ENCODE measurements around the gene CALR3. TPM values are rescaled to one million over a fixed set of nuclear protein-coding genes. Genes with fewer than 3 reads are reported as not detected.

Gene CALR3
- total RNA-seq, 1 donor from 2014 or later: not detected

GRCh38 chr19:16520986-16521624 lies 25.1 kb upstream of the CALR3 start:
- Histone ChIP-seq H3K36me3 (ENCODE audit: control insufficient read depth, insufficient read depth, low read length) (peaks cover 6% of the 10 kb centered on the region), H3K27me3 (ENCODE audit: control insufficient read depth, insufficient read depth, low read length) (no peaks in the 10 kb centered on the region), H3K4me3 (ENCODE audit: low read depth, low read length) (no peak overlapping the region)
- no peak for TF ChIP-seq CTCF (IDR thresholded peaks at IDR 0.05; ENCODE audit: insufficient read depth, low read length, poor library complexity, severe bottlenecking)
- no peak for DNase-seq (ENCODE audit: low read depth)

- Histone ChIP-seq H3K27me3 (ENCODE audit: control insufficient read depth, insufficient read depth, low read length) (no peaks in the 10 kb centered on the region), H3K4me3 (ENCODE audit: low read depth, low read length) (no peak overlapping the region), H3K36me3 (ENCODE audit: control insufficient read depth, insufficient read depth, low read length) (peaks cover 6% of the 10 kb centered on the region)
- TF ChIP-seq CTCF (IDR thresholded peaks at IDR 0.05; ENCODE audit: insufficient read depth, low read length, poor library complexity, severe bottlenecking): no peak
- no peak for DNase-seq (ENCODE audit: low read depth)
Measured at GRCh38 chr19:16520074-16520973, 24.4 kb upstream of the CALR3 start.

DNA sequence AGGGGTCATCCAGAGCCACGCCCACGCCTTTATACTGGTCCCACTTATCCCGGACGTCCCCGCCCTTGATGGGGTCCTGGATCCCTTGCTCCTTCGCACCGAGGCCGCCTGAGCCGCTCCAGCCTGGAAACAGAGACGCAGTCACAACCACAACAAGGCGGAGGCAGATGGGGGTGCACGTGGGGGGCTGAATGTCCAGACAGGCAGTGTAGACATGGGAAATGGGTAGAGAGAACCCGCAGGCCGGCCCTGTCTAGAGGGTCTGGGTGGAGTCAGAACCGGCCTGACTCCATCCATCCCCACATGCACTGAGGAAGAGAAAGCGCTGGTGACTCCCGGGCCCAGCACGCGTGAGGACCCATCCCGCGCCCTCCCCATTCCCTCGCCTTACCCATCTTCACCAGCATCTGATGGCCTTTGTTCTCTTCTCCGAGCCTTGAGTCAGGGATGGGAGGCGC lies 23.3 kb upstream of the CALR3 start:
- no peak for DNase-seq (ENCODE audit: low read depth)
- Histone ChIP-seq H3K36me3 (ENCODE audit: control insufficient read depth, insufficient read depth, low read length) (peaks cover 5% of the 10 kb centered on the region), H3K27me3 (ENCODE audit: control insufficient read depth, insufficient read depth, low read length) (no peaks in the 10 kb centered on the region), H3K4me3 (ENCODE audit: low read depth, low read length) (no peak overlapping the region)
- no peak for TF ChIP-seq CTCF (IDR thresholded peaks at IDR 0.05; ENCODE audit: insufficient read depth, low read length, poor library complexity, severe bottlenecking)

DNA sequence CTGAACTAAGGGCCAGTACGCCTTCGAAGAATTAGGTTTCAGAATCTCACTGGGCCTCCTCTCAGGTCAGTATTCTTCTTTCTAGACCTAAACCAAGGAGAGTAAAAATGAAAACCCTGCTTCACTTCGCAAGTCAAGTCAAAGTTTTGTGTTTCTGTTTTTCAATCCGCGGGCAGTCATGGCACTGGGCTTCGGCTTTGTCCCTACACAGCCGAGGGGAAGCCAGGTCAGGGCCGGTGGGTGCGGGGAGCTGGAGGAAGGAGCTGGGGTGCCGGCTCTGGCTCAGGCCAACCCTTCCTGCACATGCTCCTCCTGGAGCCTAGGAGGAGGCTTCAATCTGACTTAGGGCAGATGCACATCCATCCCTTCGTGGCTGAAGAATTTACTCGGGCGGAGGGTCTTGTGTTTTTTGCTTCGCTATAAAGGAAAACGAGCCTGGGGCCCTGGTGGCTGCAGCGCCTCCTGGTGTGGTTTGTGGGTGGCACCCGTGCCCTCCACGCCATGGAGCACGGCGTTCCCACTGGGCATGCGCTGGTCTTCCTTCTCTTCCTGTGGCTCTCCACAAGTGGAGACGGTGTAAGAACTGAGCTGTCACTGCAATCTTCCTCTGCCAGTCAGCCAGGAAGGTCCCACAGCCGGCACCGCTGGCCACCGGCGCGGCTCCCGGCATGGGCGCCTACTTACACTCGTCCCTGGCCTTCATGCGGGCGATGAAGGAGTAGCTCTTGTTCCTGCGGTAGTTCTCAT lies 22.7 kb upstream of the CALR3 start:
- Histone ChIP-seq H3K4me3 (ENCODE audit: low read depth, low read length) (no peak overlapping the region), H3K36me3 (ENCODE audit: control insufficient read depth, insufficient read depth, low read length) (peaks cover 5% of the 10 kb centered on the region), H3K27me3 (ENCODE audit: control insufficient read depth, insufficient read depth, low read length) (no peaks in the 10 kb centered on the region)
- TF ChIP-seq CTCF (IDR thresholded peaks at IDR 0.05; ENCODE audit: insufficient read depth, low read length, poor library complexity, severe bottlenecking): no peak
- no peak for DNase-seq (ENCODE audit: low read depth)

GRCh38 chr19:16518061-16518460 lies 22.1 kb upstream of the CALR3 start:
- H3K4me3 ChIP-seq (ENCODE audit: low read depth, low read length): no peak overlapping the region
- no peak for DNase-seq (ENCODE audit: low read depth)
- no peaks in the 10 kb centered on the region for H3K27me3 ChIP-seq (ENCODE audit: control insufficient read depth, insufficient read depth, low read length)
- H3K36me3 ChIP-seq (ENCODE audit: control insufficient read depth, insufficient read depth, low read length): peaks cover 3% of the 10 kb centered on the region
- TF ChIP-seq CTCF (IDR thresholded peaks at IDR 0.05; ENCODE audit: insufficient read depth, low read length, poor library complexity, severe bottlenecking): no peak

Data from kidney epithelial cell (primary cell).